Measurements from ENCODE around the gene PKLR. TPM values are rescaled to one million over a fixed set of nuclear protein-coding genes. Genes with fewer than 3 reads are reported as not detected.
A peak's percentile ranks its signal among the peaks of the same experiment; 100 is the strongest.

Gene PKLR
- total RNA-seq, 1 experiment from 2014 or later = 0.04 TPM

DNA sequence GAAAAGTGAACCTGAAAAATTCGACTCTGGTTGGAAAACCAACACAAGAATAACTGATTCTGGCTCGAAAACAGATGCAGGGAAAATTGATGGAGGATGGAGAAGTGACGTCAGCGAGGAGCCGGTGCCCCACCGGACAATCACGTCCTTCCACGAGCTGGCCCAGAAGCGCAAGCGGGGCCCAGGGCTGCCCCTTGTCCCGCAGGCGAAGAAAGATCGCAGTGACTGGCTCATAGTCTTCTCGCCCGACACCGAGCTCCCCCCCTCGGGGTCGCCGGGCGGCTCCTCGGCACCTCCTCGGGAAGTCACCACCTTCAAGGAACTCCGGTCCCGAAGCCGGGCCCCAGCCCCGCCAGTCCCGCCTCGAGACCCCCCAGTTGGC, 21.3 kb upstream of the PKLR start:
- DNase-seq = peak; percentile 44 to 53
- Histone ChIP-seq H3K9me3 (replicated peaks) (no peaks in the 10 kb centered on the region), H3K36me3 (no peaks in the 10 kb centered on the region), H3K4me1 (no peaks in the 10 kb centered on the region), H3K27ac (no peak overlapping the region; the same call in 1 of the 2 replicates), H3K4me3 (peak overlapping the region; percentile 76), H3K27me3 (no peaks in the 10 kb centered on the region)

DNA sequence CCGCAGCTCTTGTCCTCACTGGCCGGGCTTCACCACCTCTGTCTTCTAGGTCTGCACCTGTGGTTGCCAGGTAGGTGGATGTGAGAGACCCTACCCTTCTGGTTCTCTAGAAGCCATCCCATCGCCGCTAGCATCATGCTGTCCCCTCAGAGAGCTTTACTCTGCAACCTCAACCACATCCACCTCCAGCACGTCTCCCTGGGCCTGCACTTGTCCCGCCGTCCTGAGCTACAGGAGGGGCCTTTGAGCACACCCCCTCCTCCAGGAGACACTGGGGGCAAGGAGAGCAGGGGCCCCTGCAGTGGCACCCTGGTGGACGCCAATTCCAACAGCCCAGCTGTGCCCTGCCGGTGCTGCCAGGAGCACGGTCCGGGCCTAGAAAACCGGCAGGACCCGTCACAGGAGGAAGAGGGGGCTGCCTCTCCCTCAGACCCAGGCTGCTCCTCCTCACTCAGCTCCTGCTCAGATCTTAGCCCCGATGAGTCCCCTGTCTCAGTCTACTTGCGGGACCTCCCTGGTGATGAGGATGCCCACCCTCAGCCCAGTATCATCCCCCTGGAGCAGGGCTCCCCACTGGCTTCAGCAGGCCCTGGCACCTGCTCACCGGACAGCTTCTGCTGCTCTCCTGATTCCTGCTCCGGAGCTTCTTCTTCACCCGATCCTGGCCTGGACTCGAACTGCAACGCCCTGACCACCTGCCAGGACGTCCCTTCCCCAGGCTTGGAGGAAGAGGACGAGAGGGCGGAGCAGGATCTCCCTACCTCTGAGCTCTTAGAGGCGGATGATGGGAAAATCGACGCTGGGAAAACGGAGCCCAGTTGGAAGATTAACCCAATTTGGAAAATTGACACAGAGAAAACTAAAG, 20.6 kb upstream of the PKLR start:
- DNase-seq = peak in 1 of 2 experiments; percentile 24
- Histone ChIP-seq H3K4me1 (no peaks in the 10 kb centered on the region), H3K9me3 (replicated peaks) (no peaks in the 10 kb centered on the region), H3K4me3 (peak overlapping the region; percentile 76), H3K36me3 (no peaks in the 10 kb centered on the region), H3K27me3 (no peaks in the 10 kb centered on the region), H3K27ac (no peak overlapping the region)

- no peaks in the 10 kb centered on the region for H3K4me1 ChIP-seq
- H3K36me3 ChIP-seq = 0 out of 2 replicates have a peak, but pooled peaks cover 1% of the 10 kb centered on the region
- no peak for DNase-seq
- H3K27ac ChIP-seq = no peak within 1 kb of the TSS
- no peak within 1 kb of the TSS for H3K4me3 ChIP-seq
- H3K9me3 ChIP-seq (replicated peaks) = no peaks in the 10 kb centered on the region
- no peaks in the 10 kb centered on the region for H3K27me3 ChIP-seq
These were observed 19.7 kb upstream of the PKLR start, which contains the start of gene RUSC1 for GRCh38 chr1:155320661-155321617. Gene RUSC1 (plus strand): TSS chr1:155320894. CDS start chr1:155321774, 880 bp downstream.

DNA sequence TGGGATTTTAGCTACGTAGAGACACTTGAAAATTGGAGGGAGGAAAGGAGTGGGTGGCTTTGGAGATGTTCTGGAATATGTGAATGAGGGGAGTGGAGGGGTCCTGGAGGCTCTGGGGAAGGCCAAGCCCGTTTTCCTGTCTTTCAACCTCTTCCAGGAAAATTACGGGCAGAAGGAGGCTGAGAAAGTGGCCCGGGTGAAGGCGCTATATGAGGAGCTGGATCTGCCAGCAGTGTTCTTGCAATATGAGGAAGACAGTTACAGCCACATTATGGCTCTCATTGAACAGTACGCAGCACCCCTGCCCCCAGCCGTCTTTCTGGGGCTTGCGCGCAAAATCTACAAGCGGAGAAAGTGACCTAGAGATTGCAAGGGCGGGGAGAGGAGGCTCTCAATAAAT, 19.0 kb upstream of the PKLR start:
- Histone ChIP-seq H3K27ac (no peak overlapping the region), H3K4me1 (no peaks in the 10 kb centered on the region), H3K4me3 (no peak overlapping the region), H3K36me3 (0 out of 2 replicates have a peak, but pooled peaks cover 2% of the 10 kb centered on the region), H3K9me3 (replicated peaks) (no peaks in the 10 kb centered on the region), H3K27me3 (no peaks in the 10 kb centered on the region)
- DNase-seq = no peak

DNA sequence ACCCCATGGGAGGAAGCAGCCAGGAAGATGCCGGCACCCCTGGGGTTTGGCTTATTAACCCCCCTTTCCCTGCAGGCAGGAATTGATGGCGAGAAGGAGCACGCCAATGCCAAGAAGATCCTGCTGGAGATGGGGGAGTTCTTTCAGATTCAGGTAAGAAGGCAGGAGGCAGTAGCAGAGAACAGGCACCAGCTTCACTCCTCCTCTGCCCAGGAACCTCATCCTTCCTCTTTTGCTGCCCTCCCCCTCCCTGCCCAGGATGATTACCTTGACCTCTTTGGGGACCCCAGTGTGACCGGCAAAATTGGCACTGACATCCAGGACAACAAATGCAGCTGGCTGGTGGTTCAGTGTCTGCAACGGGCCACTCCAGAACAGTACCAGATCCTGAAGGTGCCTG, 18.3 kb upstream of the PKLR start:
- H3K4me3 ChIP-seq = no peak overlapping the region
- H3K4me1 ChIP-seq = no peaks in the 10 kb centered on the region
- H3K27me3 ChIP-seq = no peaks in the 10 kb centered on the region
- no peaks in the 10 kb centered on the region for H3K9me3 ChIP-seq (replicated peaks)
- H3K27ac ChIP-seq = no peak overlapping the region
- 0 out of 2 replicates have a peak, but pooled peaks cover 2% of the 10 kb centered on the region for H3K36me3 ChIP-seq
- DNase-seq = no peak

DNA sequence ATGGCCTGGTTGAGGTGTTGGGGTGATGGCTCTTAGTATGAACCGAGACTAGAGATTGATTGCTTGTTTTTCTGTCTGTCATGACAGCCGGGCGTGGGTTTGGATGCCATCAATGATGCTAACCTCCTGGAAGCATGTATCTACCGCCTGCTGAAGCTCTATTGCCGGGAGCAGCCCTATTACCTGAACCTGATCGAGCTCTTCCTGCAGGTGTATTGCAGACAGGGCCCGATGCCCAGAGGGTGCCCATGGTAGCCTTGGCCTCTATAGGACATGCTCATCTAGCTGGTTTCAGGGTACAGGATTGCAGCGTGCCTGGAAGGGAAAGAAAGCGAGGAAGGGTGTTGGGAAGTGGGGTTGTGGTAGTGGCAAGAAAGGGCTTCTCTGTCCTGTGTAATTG, 16.8 kb upstream of the PKLR start:
- no peak overlapping the region for H3K27ac ChIP-seq
- H3K36me3 ChIP-seq = peaks cover 6% of the 10 kb centered on the region
- no peaks in the 10 kb centered on the region for H3K9me3 ChIP-seq (replicated peaks)
- no peak overlapping the region for H3K4me3 ChIP-seq
- no peak for DNase-seq
- H3K27me3 ChIP-seq = no peaks in the 10 kb centered on the region
- H3K4me1 ChIP-seq = no peaks in the 10 kb centered on the region

- Histone ChIP-seq H3K9me3 (replicated peaks) (no peaks in the 10 kb centered on the region), H3K27me3 (no peaks in the 10 kb centered on the region), H3K4me1 (no peaks in the 10 kb centered on the region), H3K36me3 (peaks cover 7% of the 10 kb centered on the region), H3K4me3 (no peak overlapping the region), H3K27ac (no peak overlapping the region)
- DNase-seq = no peak
These were observed 15.7 kb upstream of the PKLR start for GRCh38 chr1:155316922-155317321.

DNA sequence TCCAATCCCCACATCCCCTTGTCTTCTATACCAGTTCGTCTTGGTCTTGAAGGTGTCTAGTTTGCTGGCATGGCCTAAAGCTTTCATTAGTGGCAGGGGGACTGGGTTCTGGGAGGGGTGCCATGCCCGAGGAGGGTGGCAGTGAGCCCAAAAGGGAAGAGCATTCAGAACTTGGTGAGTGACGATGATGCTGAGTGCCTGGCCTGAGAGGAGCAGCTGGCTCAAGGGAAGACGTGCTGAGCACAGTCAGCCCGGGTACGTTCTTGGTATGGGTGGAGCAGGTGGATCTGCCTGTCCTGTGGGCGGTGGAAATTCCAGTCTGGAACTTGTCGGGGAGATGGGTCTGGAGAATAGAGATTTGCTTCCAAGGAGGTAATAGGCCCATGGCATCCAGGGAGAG, 12.0 kb upstream of the PKLR start:
- no peak for DNase-seq
- Histone ChIP-seq H3K27me3 (no peaks in the 10 kb centered on the region), H3K4me3 (no peak overlapping the region), H3K27ac (no peak overlapping the region), H3K9me3 (replicated peaks) (no peaks in the 10 kb centered on the region), H3K4me1 (no peaks in the 10 kb centered on the region; the same call in 1 of the 2 replicates), H3K36me3 (peaks cover 18% of the 10 kb centered on the region)

DNA sequence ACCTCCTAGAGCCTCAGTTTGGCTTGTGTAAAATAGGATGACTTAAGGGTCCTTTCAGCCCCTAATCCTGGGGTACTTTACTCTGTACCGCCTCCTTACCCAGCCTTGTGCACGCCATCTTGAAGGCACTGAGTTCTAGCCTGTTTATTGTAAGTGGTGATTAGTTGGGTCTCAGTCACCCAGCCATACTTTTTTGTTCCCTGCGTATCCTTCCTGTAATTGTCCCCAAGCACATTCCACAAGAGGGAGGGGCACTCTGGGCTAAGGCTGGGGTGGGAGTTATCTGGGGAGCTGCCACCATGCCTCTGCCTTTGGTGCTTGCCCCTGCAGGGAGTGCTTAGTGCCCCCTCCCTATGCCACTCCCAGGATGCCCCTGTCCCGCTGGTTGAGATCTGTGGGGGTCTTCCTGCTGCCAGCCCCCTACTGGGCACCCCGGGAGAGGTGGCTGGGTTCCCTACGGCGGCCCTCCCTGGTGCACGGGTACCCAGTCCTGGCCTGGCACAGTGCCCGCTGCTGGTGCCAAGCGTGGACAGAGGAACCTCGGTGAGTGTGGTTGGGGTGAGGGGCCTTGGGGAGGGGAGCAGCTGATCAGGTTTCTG, 8.3 kb upstream of the PKLR start:
- no peaks in the 10 kb centered on the region for H3K9me3 ChIP-seq (replicated peaks)
- H3K27ac ChIP-seq = peak overlapping the region; percentile 78
- no peaks in the 10 kb centered on the region for H3K27me3 ChIP-seq
- peak overlapping the region; percentile 78 for H3K4me3 ChIP-seq
- DNase-seq = peak in 1 of 2 experiments; percentile 22
- peaks cover 16% of the 10 kb centered on the region for H3K36me3 ChIP-seq
- peaks cover 3% of the 10 kb centered on the region; the same call in 1 of the 2 replicates for H3K4me1 ChIP-seq

DNA sequence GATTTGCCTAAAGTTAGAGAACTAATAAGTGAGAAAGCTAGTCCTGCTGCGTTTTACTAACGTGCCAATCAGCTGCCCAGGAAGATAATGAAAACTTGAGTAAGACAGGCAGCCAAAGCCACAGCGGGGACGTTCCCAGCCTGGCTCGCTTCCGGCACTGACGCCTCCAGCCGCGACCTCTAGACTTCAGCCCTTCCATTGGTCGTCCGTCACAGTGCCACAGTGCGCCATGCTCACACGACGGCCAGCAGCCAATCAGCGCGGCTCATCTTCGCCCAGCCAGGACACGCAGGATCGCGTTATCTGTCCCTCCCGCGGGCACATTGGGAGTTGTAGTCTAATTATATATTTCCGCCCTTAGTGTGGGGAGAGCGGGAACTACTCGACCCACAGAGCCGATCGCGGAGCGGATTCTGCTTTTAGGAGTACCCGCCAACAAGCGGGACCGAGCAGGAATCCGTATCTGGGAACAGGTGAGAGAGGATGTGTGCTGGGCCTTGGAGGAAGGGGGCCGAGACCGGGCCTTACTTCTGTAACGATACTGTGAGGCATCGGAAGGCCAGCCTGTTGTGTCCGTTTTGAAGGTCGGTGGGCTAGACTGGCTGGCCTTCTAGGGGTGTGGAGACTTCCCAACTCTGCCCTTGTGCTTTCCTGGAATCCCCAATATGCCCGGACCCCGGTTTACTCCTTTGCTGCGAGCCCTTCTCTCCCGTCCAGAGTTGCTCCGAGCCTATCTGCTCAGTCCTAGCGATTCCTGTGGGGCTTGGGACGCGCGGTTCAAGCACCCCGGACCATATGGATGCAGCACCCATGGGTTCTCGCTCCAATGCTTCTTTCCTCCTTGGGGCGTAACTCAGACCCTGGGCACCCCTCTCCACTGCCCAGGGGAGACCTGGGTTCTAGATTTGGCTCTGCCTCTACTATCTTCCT, 7.5 kb upstream of the PKLR start, which contains the start of gene FDPS:
TSS of gene FDPS (plus strand) at position 374 of the 930 bp plus-strand sequence. CDS start 924 bp downstream, outside the sequence.
- no peaks in the 10 kb centered on the region for H3K27me3 ChIP-seq
- DNase-seq = peak; percentile 98
- peak within 1 kb of the TSS; percentile 78 for H3K27ac ChIP-seq
- no peaks in the 10 kb centered on the region for H3K9me3 ChIP-seq (replicated peaks)
- peaks cover 3% of the 10 kb centered on the region; the same call in 1 of the 2 replicates for H3K4me1 ChIP-seq
- H3K36me3 ChIP-seq = peaks cover 16% of the 10 kb centered on the region
- peak within 1 kb of the TSS; percentile 78 for H3K4me3 ChIP-seq

GRCh38 chr1:155307247-155307740, 6.1 kb upstream of the PKLR start:
- Histone ChIP-seq H3K4me3 (no peak overlapping the region), H3K36me3 (peaks cover 10% of the 10 kb centered on the region), H3K4me1 (peaks cover 3% of the 10 kb centered on the region; the same call in 1 of the 2 replicates), H3K9me3 (replicated peaks) (no peaks in the 10 kb centered on the region), H3K27me3 (no peaks in the 10 kb centered on the region), H3K27ac (no peak overlapping the region)
- peak in 1 of 2 experiments; percentile 58 for DNase-seq

GRCh38 chr1:155305881-155306391, 4.7 kb upstream of the PKLR start:
- H3K4me1 ChIP-seq = peaks cover 3% of the 10 kb centered on the region; the same call in 1 of the 2 replicates
- no peak for DNase-seq
- H3K4me3 ChIP-seq = no peak overlapping the region
- no peaks in the 10 kb centered on the region for H3K9me3 ChIP-seq (replicated peaks)
- peaks cover 7% of the 10 kb centered on the region for H3K36me3 ChIP-seq
- H3K27me3 ChIP-seq = no peaks in the 10 kb centered on the region
- H3K27ac ChIP-seq = no peak overlapping the region

DNA sequence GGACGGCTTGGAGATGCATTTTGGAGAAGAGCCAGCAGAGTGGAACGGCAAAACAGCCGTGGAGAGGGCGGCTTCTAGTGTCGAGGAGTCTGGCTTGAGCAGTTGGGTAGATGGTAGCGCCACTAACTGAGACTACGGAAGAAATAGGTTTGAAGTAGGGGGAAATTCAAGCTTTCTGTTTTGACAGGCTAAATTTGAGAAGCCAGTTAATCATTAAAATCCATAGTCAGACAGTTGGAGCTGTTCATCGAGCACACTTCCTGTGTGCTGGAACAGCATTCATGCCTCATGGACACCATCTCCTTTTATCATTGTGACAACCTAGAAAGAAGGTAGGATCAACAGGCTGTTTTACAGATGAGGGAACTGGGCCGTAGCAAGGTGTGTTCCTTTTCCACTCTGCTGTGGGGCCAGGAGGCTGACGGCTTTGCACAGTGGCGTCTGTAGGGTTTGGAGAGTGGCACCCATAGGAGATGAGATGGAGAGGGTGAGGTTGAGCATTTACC, 3.4 kb upstream of the PKLR start:
- no peaks in the 10 kb centered on the region for H3K36me3 ChIP-seq
- H3K27me3 ChIP-seq = no peaks in the 10 kb centered on the region
- no peak overlapping the region for H3K27ac ChIP-seq
- DNase-seq = no peak
- H3K4me3 ChIP-seq = no peak overlapping the region
- H3K9me3 ChIP-seq (replicated peaks) = no peaks in the 10 kb centered on the region
- peaks cover 3% of the 10 kb centered on the region; the same call in 1 of the 2 replicates for H3K4me1 ChIP-seq
